GM19438 (cell line): ENCODE data around the gene MAP3K2.

Experiments
- ATAC-seq: cut with Tn5 transposase; IDR thresholded peaks from one replicate; pipeline ENCODE4 v1.9.1; 2021; ENCODE audit warnings: low read depth; ENCODE audit not compliant: unreplicated experiment

Gene MAP3K2

GRCh38 chr2:127386764-127387654 is 766 bp downstream of the MAP3K2 start:
- peak; percentile 59 for ATAC-seq

- ATAC-seq = no peak
Observed at GRCh38 chr2:127386246-127386645, 1.5 kb downstream of the MAP3K2 start.

GRCh38 chr2:127384529-127384928 is 3.2 kb downstream of the MAP3K2 start:
- no peak for ATAC-seq

- ATAC-seq = no peak
Observed at GRCh38 chr2:127382831-127383230, 4.9 kb downstream of the MAP3K2 start.

GRCh38 chr2:127381762-127382161 is 6.0 kb downstream of the MAP3K2 start:
- ATAC-seq = no peak

- peak; percentile 71 for ATAC-seq
Observed at GRCh38 chr2:127379712-127380355, 7.9 kb downstream of the MAP3K2 start.

- ATAC-seq = no peak
Observed at GRCh38 chr2:127378720-127379119, 9.1 kb downstream of the MAP3K2 start.

GRCh38 chr2:127377262-127377661 is 10.5 kb downstream of the MAP3K2 start:
- no peak for ATAC-seq

- no peak for ATAC-seq
Observed at GRCh38 chr2:127376257-127376656, 11.5 kb downstream of the MAP3K2 start.

GRCh38 chr2:127373362-127374083 is 14.3 kb downstream of the MAP3K2 start:
- ATAC-seq = no peak

- no peak for ATAC-seq
Observed at GRCh38 chr2:127371037-127371436, 16.7 kb downstream of the MAP3K2 start.

GRCh38 chr2:127370010-127370409 is 17.8 kb downstream of the MAP3K2 start:
- no peak for ATAC-seq

- no peak for ATAC-seq
Observed at GRCh38 chr2:127365211-127365643, 22.5 kb downstream of the MAP3K2 start.

- ATAC-seq = no peak
Observed at GRCh38 chr2:127362971-127363370, 24.8 kb downstream of the MAP3K2 start.

- no peak for ATAC-seq
Observed at GRCh38 chr2:127361929-127362885, 25.6 kb downstream of the MAP3K2 start.

GRCh38 chr2:127360242-127360641 is 27.5 kb downstream of the MAP3K2 start:
- ATAC-seq = no peak

- ATAC-seq = no peak
Observed at GRCh38 chr2:127359520-127359919, 28.3 kb downstream of the MAP3K2 start.

- ATAC-seq = no peak
Observed at GRCh38 chr2:127358971-127359370, 28.8 kb downstream of the MAP3K2 start.

- no peak for ATAC-seq
Observed at GRCh38 chr2:127358044-127358443, 29.7 kb downstream of the MAP3K2 start.

- no peak for ATAC-seq
Observed at GRCh38 chr2:127357591-127357990, 30.2 kb downstream of the MAP3K2 start.
